Motor neuron (in vitro differentiated cells): ENCODE data around the gene SEMA5B. TPM values are rescaled to one million over a fixed set of nuclear protein-coding genes. Genes with fewer than 3 reads are reported as not detected.

ENCODE experiments used
- ATAC-seq, 8 experiments: fragments of 200-7000 bp; cut with Tn5 transposase; replicated peaks in 6 of 8; 2 replicates each; pipeline ENCODE4 v1.8.0; 2021; ENCODE audit warnings: mild to moderate bottlenecking in 8 of 8, moderate library complexity in 8 of 8
- H3K27ac ChIP-seq, 2 donors: fragments of 250-450 bp; sonication (Bioruptor Pico); 2 replicates each; pipeline ENCODE4 v1.9.0; 2021; ENCODE audit warnings: antibody characterized with exemption in 2 of 2, mild to moderate bottlenecking in 2 of 2, moderate library complexity in 1 of 2
- H3K4me1 ChIP-seq, 2 donors: fragments of 250-450 bp; sonication (Bioruptor Pico); replicated peaks in 1 of 2; 2 replicates each; pipeline ENCODE4 v1.6.1; 2021; ENCODE audit warnings: antibody characterized with exemption in 2 of 2, mild to moderate bottlenecking in 2 of 2, moderate library complexity in 1 of 2
- H3K4me3 ChIP-seq, 5 donors: fragments of 250-450 bp; sonication (Bioruptor Pico); 2 replicates each; pipeline ENCODE4 v1.9.0; 2021; ENCODE audit warnings: antibody characterized with exemption in 5 of 5, mild to moderate bottlenecking in 5 of 5, moderate library complexity in 4 of 5
- WGBS, 10 experiments: fragments of 450-650 bp; shearing (Covaris generic); methylation state at CpG; one replicate each; pipeline ENCODE4 v1.0.0; 2022; 5-methylcytosine and 5-hydroxymethylcytosine counted together
- in situ Hi-C, 9 experiments: fragments of 400-800 bp; cut with MboI; loops; one replicate each; pipeline ENCODE4 v1.15.0; 2021; ENCODE audit warnings: low sequenced_read_pairs in 9 of 9, low pct_unique_long_range_greater_than_20kb in 2 of 9; ENCODE audit not compliant: unreplicated experiment in 9 of 9
- total RNA-seq, 8 experiments: library from RNA; unstranded; fragments of 300-600 nt; gene quantifications; 2 replicates each; pipeline versions ENCODE4 v1.2.3 to v1.2.4, GENCODE V29; 2022

Gene SEMA5B
- total RNA-seq, 8 experiments from 2014 or later: 0.38 to 34.5 (median 21.4) TPM

- Histone ChIP-seq H3K4me1 (peaks cover 15 to 16% of the 10 kb centered on the region in 2 donors), H3K4me3 (no peak overlapping the region), H3K27ac (no peak overlapping the region)
- 0 to 100% (median 89%) methylated on average over 1 of the region's 1 CpG; no CpG with 5 or more reads in 3 of the 10 experiments for WGBS, 10 experiments
- in situ Hi-C loops: no loop called here
- ATAC-seq: no peak
These were observed 8.9 kb downstream of the SEMA5B start for GRCh38 chr3:123018683-123019082.

GRCh38 chr3:123015596-123015995 is 12.0 kb downstream of the SEMA5B start:
- H3K4me3 ChIP-seq: no peak overlapping the region
- peaks cover 6 to 8% of the 10 kb centered on the region in 2 donors for H3K4me1 ChIP-seq
- ATAC-seq: no peak
- 86 to 100% (median 100%) methylated on average over 1 to 4 of the region's 4 CpGs; no CpG with 5 or more reads in 7 of the 10 experiments for WGBS, 10 experiments
- in situ Hi-C loops: no loop called here
- H3K27ac ChIP-seq: no peak overlapping the region

DNA sequence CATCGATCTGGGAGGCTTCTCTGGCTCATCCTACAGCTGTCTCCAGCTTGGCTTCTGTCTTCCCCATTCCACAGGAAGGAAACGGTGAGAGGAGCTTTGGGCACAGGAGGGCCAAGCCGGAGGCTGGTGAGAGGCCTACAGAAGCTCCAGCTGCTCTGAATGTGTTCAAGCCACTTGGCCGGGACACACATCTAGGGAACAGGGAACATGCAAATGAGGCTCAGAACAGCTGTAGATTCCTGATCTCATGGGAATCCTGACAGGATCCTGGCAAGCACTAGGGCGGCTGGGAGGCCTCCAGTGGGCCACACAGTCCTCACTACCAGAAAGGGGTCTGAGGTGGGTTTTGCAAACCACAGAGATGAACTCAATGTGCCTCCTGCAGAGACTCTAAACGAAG is 13.7 kb downstream of the SEMA5B start:
- Histone ChIP-seq H3K4me1 (peaks cover 13 to 14% of the 10 kb centered on the region in 2 donors), H3K27ac (no peak overlapping the region), H3K4me3 (no peak overlapping the region)
- ATAC-seq: peak in 1 of 8 experiments; percentile 45
- in situ Hi-C loops: no loop called here
- 0 to 90% (median 75%) methylated on average over 1 to 3 of the region's 6 CpGs; no CpG with 5 or more reads in 4 of the 10 experiments for WGBS, 10 experiments

DNA sequence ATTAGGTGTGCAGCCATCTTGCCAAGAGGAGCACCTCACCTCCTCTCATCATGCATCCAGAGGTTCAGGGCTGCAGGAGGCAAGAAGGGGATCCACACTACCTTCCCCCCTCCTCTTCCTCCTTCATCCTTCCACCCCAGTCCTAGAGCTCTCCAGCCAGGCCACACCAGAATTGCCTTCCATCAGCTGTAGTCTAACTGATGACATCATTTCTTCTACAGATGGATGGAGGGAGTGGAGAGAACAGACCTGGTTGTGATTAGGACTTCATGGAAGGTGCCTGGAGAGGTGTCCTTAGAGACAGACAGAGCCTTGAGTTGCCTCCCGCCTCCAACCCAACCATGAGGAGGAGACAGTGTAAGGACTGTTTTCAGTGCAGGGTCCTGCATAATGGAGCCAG is 14.9 kb downstream of the SEMA5B start:
- 86% methylated on average over 1 of the region's 1 CpG; no CpG with 5 or more reads in 9 of the 10 experiments for WGBS, 10 experiments
- ATAC-seq: no peak
- in situ Hi-C loops: no loop called here
- Histone ChIP-seq H3K4me1 (peaks cover 13 to 14% of the 10 kb centered on the region in 2 donors), H3K4me3 (no peak overlapping the region), H3K27ac (no peak overlapping the region)

- no peak overlapping the region for H3K27ac ChIP-seq
- peak in 7 of 8 experiments; percentile 13 to 83 (median 39) for ATAC-seq
- H3K4me1 ChIP-seq: peaks cover 13 to 22% of the 10 kb centered on the region in 2 donors
- in situ Hi-C loops: no loop called here
- 50% methylated on average over 1 of the region's 1 CpG; no CpG with 5 or more reads in 9 of the 10 experiments for WGBS, 10 experiments
- H3K4me3 ChIP-seq: no peak overlapping the region
These were observed 16.1 kb downstream of the SEMA5B start for GRCh38 chr3:123011447-123011846.

GRCh38 chr3:123008840-123009239 is 18.7 kb downstream of the SEMA5B start:
- Histone ChIP-seq H3K27ac (no peak overlapping the region), H3K4me3 (no peak overlapping the region), H3K4me1 (peaks cover 22 to 32% of the 10 kb centered on the region in 2 donors)
- in situ Hi-C loops: no loop called here
- ATAC-seq: no peak
- 80 to 81% (median 80%) methylated on average over 1 to 3 of the region's 6 CpGs; no CpG with 5 or more reads in 7 of the 10 experiments for WGBS, 10 experiments

GRCh38 chr3:123006609-123007008 is 21.0 kb downstream of the SEMA5B start:
- H3K4me1 ChIP-seq: peaks cover 22 to 34% of the 10 kb centered on the region in 2 donors
- H3K27ac ChIP-seq: no peak overlapping the region
- 0 to 83% (median 38%) methylated on average over 1 to 2 of the region's 2 CpGs; no CpG with 5 or more reads in 5 of the 10 experiments for WGBS, 10 experiments
- in situ Hi-C loops: no loop called here
- ATAC-seq: peak in 1 of 8 experiments; percentile 31
- H3K4me3 ChIP-seq: no peak overlapping the region

GRCh38 chr3:123005291-123005690 is 22.3 kb downstream of the SEMA5B start:
- ATAC-seq: no peak
- 75 to 100% (median 100%) methylated on average over 1 of the region's 1 CpG; no CpG with 5 or more reads in 4 of the 10 experiments for WGBS, 10 experiments
- no peak overlapping the region for H3K27ac ChIP-seq
- in situ Hi-C loops: no loop called here
- no peak overlapping the region for H3K4me3 ChIP-seq
- peaks cover 16 to 26% of the 10 kb centered on the region in 2 donors for H3K4me1 ChIP-seq

GRCh38 chr3:123004201-123004918 is 23.2 kb downstream of the SEMA5B start:
- no peak overlapping the region for H3K27ac ChIP-seq
- peaks cover 12 to 23% of the 10 kb centered on the region in 2 donors for H3K4me1 ChIP-seq
- peak in 1 of 8 experiments; percentile 52 for ATAC-seq
- H3K4me3 ChIP-seq: no peak overlapping the region
- in situ Hi-C loops: no loop called here
- 15 to 86% (median 57%) methylated on average over 1 to 4 of the region's 5 CpGs; no CpG with 5 or more reads in 1 of the 10 experiments for WGBS, 10 experiments

DNA sequence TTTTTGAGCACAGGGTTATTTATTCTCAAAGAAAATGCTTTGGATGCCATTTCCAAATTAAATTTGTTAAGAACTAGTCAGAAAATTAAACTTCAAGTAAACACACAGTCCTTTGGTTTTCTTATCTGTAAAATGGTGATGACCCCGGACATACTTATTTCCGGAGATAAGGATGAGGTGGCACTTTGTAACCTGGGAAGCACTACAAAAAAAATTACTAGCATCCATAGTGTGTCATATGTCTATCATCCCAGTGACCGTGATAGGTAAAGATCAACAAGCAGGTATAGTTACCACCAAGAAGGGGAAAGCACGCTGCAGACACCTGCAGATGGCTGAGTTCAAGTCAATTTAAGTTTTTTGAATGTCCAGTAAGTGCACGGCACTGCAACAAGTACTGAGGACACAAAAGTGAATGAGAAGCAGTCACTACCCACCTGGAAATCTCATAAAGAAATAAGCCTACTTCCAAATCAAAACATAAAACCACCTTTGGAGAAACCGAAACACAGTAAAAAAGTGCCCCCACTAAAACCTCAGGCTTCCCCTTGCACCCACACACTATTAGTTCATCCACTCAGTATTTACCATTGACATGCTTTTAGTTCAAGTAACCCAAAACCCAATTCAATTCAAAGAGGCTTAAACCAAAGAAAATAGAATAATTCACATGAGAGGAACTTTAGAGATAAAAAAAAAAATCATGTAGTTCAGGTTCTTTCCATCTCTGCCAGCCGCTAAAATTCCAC is 24.6 kb downstream of the SEMA5B start:
- in situ Hi-C loops: no loop called here
- ATAC-seq: no peak
- 63 to 100% (median 82%) methylated on average over 3 to 7 of the region's 7 CpGs; no CpG with 5 or more reads in 2 of the 10 experiments for WGBS, 10 experiments
- Histone ChIP-seq H3K27ac (no peak overlapping the region), H3K4me3 (no peak overlapping the region), H3K4me1 (peaks cover 11 to 23% of the 10 kb centered on the region in 2 donors)

GRCh38 chr3:123002100-123002748 is 25.3 kb downstream of the SEMA5B start:
- Histone ChIP-seq H3K27ac (no peak overlapping the region), H3K4me1 (peaks cover 18 to 29% of the 10 kb centered on the region in 2 donors), H3K4me3 (no peak overlapping the region)
- in situ Hi-C loops: no loop called here
- no peak for ATAC-seq
- 42 to 74% (median 48%) methylated on average over 2 to 7 of the region's 8 CpGs; no CpG with 5 or more reads in 2 of the 10 experiments for WGBS, 10 experiments

DNA sequence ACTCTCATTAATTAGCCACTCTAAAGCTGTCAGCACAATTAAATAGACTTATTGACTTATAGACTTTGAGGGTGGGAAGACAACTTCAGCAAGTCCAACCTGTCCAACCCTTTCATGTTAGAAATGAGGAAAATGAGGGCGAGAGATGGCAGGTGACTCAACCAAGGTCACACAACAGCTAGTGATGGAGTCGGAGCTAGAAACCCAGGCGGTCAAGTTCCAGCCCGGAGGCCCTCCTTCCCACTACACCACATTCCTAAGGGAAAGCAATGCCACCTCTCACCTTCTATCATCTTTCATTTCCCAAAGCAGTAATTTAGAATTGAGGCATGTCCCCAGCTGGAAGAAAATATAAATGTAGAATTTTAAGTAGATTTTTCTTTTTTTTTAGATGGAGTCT is 28.7 kb downstream of the SEMA5B start:
- in situ Hi-C loops: no loop called here
- H3K4me1 ChIP-seq: peaks cover 33 to 35% of the 10 kb centered on the region in 2 donors

GRCh38 chr3:122998206-122998605 is 29.4 kb downstream of the SEMA5B start:
- ATAC-seq: no peak
- H3K4me1 ChIP-seq: peaks cover 39 to 42% of the 10 kb centered on the region in 2 donors
- in situ Hi-C loops: no loop called here
- no peak overlapping the region for H3K27ac ChIP-seq
- H3K4me3 ChIP-seq: no peak overlapping the region
- whole genome bisulfite sequencing, 10 experiments: 75 to 93% methylated on average over 2 to 3 of the region's 7 CpGs; no CpG with 5 or more reads in 8 of the 10 experiments

More for the DNA sequence above, 28.7 kb downstream of the SEMA5B start:
- Histone ChIP-seq H3K4me3 (no peak overlapping the region), H3K27ac (no peak overlapping the region)
- no peak for ATAC-seq
- 20 to 100% (median 100%) methylated on average over 1 to 3 of the region's 4 CpGs; no CpG with 5 or more reads in 3 of the 10 experiments for WGBS, 10 experiments
